GM23338 (cell line): ENCODE measurements around the gene MC2R. TPM values are rescaled to one million over a fixed set of nuclear protein-coding genes. Genes with fewer than 3 reads are reported as not detected.

Experiments used
- ATAC-seq: fragments of 200-7000 bp; cut with Tn5 transposase; 3 replicates; pipeline ENCODE4 v1.9.1; 2020
- DNase-seq: peaks from one replicate; pipeline ENCODE4 v3.0.0-alpha.2; 2015; ENCODE audit warnings: low spot score
- H2AFZ ChIP-seq: fragments of 200-600 bp; sonication (generic); 2 replicates; pipeline ENCODE4 v1.8.0; 2016; ENCODE audit warnings: antibody characterized with exemption, mild to moderate bottlenecking, moderate library complexity
- H3F3A ChIP-seq: fragments of 200-600 bp; sonication (generic); replicated peaks from 2 replicates; pipeline ENCODE4 v1.8.0; 2017; ENCODE audit warnings: antibody characterized with exemption, mixed run types, low read depth
- H3K27ac ChIP-seq: fragments of 200-600 bp; sonication (generic); 2 replicates; pipeline ENCODE4 v1.6.1; 2016; ENCODE audit warnings: low read depth
- H3K27me3 ChIP-seq: fragments of 200-600 bp; sonication (generic); 2 replicates; pipeline ENCODE4 v1.8.0; 2016; ENCODE audit warnings: mild to moderate bottlenecking, mixed run types, moderate library complexity; ENCODE audit not compliant: insufficient read depth
- H3K36me3 ChIP-seq: fragments of 200-600 bp; sonication (generic); 2 replicates; pipeline ENCODE4 v1.8.0; 2016; ENCODE audit warnings: mild to moderate bottlenecking; ENCODE audit not compliant: insufficient read depth
- H3K4me1 ChIP-seq: fragments of 200-600 bp; sonication (generic); 2 replicates; pipeline ENCODE4 v1.8.0; 2016; ENCODE audit warnings: mild to moderate bottlenecking, moderate library complexity; ENCODE audit not compliant: insufficient read depth
- H3K4me2 ChIP-seq: fragments of 200-600 bp; sonication (generic); 2 replicates; pipeline ENCODE4 v1.7.1; 2017; ENCODE audit warnings: mixed run types
- H3K4me3 ChIP-seq: fragments of 200-600 bp; sonication (generic); 2 replicates; pipeline ENCODE4 v1.6.1; 2016; ENCODE audit warnings: mixed run types
- H3K79me2 ChIP-seq: fragments of 200-600 bp; sonication (generic); replicated peaks from 2 replicates; pipeline ENCODE4 v1.8.0; 2017; ENCODE audit warnings: mild to moderate bottlenecking; ENCODE audit not compliant: insufficient read depth
- H3K9me2 ChIP-seq: fragments of 200-600 bp; sonication (generic); 2 replicates; pipeline ENCODE4 v1.8.0; 2017; ENCODE audit not compliant: insufficient read depth
- H4K20me1 ChIP-seq: fragments of 200-600 bp; sonication (generic); replicated peaks from 2 replicates; pipeline ENCODE4 v1.8.0; 2017; ENCODE audit warnings: mild to moderate bottlenecking; ENCODE audit not compliant: insufficient read depth
- H3K27ac Mint-ChIP-seq: 2 replicates; pipeline ENCODE4 v1.8.0; 2020; ENCODE audit warnings: inconsistent platforms, mild to moderate bottlenecking, moderate library complexity, mixed read lengths
- H3K27me3 Mint-ChIP-seq: 3 replicates; pipeline ENCODE4 v1.8.0; 2022; ENCODE audit warnings: low read depth, mild to moderate bottlenecking, moderate library complexity, mixed read lengths, inconsistent platforms; ENCODE audit not compliant: insufficient read depth, poor library complexity
- H3K36me3 Mint-ChIP-seq: 3 replicates; pipeline ENCODE4 v1.8.0; 2021; ENCODE audit warnings: low read depth, mild to moderate bottlenecking, inconsistent platforms, moderate library complexity, mixed read lengths
- H3K4me1 Mint-ChIP-seq: 3 replicates; pipeline ENCODE4 v1.8.0; 2020; ENCODE audit warnings: mild to moderate bottlenecking, inconsistent platforms, mixed read lengths
- H3K4me3 Mint-ChIP-seq: 3 replicates; pipeline ENCODE4 v1.8.0; 2021; ENCODE audit warnings: moderate library complexity, mild to moderate bottlenecking, inconsistent platforms, mixed read lengths
- H3K9me3 Mint-ChIP-seq: 3 replicates; pipeline ENCODE4 v1.8.0; 2020; ENCODE audit warnings: moderate library complexity, mild to moderate bottlenecking, inconsistent platforms, mixed read lengths
- CREB1 ChIP-seq: fragments of 250-450 bp; sonication (Bioruptor Pico); IDR thresholded peaks from 2 replicates; pipeline ENCODE4 v1.5.0; 2020; ENCODE audit warnings: low read depth, mild to moderate bottlenecking, moderate library complexity
- EZH2phosphoT487 ChIP-seq: fragments of 200-600 bp; sonication (generic); IDR thresholded peaks from one replicate; pipeline ENCODE4 v1.8.1; 2018; ENCODE audit warnings: antibody characterized with exemption; ENCODE audit not compliant: unreplicated experiment
- JUNB ChIP-seq: IDR thresholded peaks from one replicate; pipeline ENCODE4 v1.6.1; 2016; ENCODE audit warnings: antibody characterized with exemption; ENCODE audit not compliant: unreplicated experiment
- NANOG ChIP-seq: IDR thresholded peaks from 2 replicates; pipeline ENCODE4 v1.6.1; 2016; ENCODE audit warnings: antibody characterized with exemption, borderline replicate concordance
- POLR2AphosphoS5 ChIP-seq: IDR thresholded peaks from 2 replicates; pipeline ENCODE4 v1.6.1; 2016; ENCODE audit warnings: antibody characterized with exemption, low read depth
- STAT1 ChIP-seq: IDR thresholded peaks from one replicate; pipeline ENCODE4 v1.6.1; 2016; ENCODE audit warnings: antibody characterized with exemption; ENCODE audit not compliant: unreplicated experiment
- ZNF331 ChIP-seq: fragments of 250-450 bp; sonication (Bioruptor Pico); IDR thresholded peaks from 2 replicates; pipeline ENCODE4 v1.5.0; 2020; ENCODE audit warnings: low read depth, mild to moderate bottlenecking, moderate library complexity
- polyA plus RNA-seq: library from polyadenylated mRNA; unstranded; fragments of >200 nt; fragmentation: Nextera tagmentation; extraction: Ambion mirVana; gene quantifications from 2 replicates; pipeline ENCODE4 v1.2.1, GENCODE V29; 2016
- total RNA-seq: library from RNA; depleted of rRNA; stranded (reverse); fragments of >200 nt; shearing (Covaris generic); gene quantifications from 2 replicates; pipeline ENCODE4 v1.2.3, GENCODE V29; 2014; rRNA removed
- TF ChIP-seq, protein P1 (sequence below): IDR thresholded peaks from one replicate; pipeline ENCODE4 v1.6.1; 2018; ENCODE audit warnings: antibody characterized with exemption; ENCODE audit not compliant: unreplicated experiment

The MC2R gene
- total and polyA plus RNA-seq, 2 experiments from 2014 or later = not detected

DNA sequence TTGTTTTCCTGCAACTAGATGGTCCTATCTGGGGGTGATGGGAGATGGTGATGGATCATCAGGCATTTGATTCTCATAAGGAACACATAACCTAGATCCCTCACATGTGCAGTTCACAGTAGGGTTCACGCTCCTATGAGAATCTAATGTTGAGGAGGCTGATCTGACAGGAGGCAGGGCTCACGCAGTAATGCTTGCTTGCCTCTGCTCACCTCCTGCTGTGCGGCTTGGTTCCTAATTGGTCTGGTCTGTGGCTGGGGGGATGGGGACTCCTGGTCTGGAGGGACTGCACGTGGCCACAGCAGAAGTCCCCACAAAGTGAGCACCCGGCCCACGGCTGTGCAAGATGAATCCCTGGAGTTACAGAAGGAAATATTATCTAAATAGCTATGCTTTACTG lies 80.1 kb downstream of the MC2R start (continued):
- TF ChIP-seq CREB1 (no peak), STAT1 (no peak), EZH2phosphoT487 (no peak), JUNB (no peak), NANOG (no peak), ZNF331 (CRISPR knock-in tag) (no peak), POLR2AphosphoS5 (no peak)

DNA sequence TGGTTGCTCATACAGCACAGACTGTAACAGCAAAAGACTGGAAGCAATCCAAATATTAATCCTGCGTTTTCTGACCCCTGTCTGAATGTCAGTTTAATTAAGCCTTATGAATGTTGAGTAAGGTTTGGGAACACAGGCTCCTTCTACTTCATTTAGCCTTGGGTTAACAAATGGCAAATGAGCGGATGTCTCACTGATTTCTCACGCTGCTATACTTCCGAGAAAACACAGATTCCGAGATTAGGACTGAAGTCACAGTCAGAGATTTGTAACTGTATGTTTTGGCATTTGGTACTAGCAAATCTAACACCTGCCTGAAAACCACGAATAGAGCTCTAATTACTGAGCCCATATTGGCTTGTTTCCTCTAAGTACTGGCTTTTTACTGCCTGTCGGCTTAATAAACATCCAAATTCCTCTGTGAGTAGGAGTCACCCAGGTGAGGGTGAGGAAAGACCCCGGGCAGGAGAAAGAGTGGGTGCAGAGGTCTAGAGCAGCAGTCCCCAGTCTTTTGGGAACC lies 80.8 kb downstream of the MC2R start:
- Histone ChIP-seq H4K20me1 (no peaks in the 10 kb centered on the region), H3K36me3 (no peaks in the 10 kb centered on the region), H3K27ac (no peak overlapping the region), H3K4me1 (no peaks in the 10 kb centered on the region; the same call in 1 of the 2 replicates), H3F3A (no peaks in the 10 kb centered on the region), H3K4me3 (no peak overlapping the region), H3K9me2 (no peaks in the 10 kb centered on the region), H3K79me2 (no peaks in the 10 kb centered on the region), H2AFZ (peak overlapping the region; percentile 78), H3K4me2 (no peak overlapping the region), H3K27me3 (no peaks in the 10 kb centered on the region)
- H3K4me3 Mint-ChIP-seq = no peak overlapping the region
- no peak for TF ChIP-seq EZH2phosphoT487
- TF ChIP-seq, protein P1, sequence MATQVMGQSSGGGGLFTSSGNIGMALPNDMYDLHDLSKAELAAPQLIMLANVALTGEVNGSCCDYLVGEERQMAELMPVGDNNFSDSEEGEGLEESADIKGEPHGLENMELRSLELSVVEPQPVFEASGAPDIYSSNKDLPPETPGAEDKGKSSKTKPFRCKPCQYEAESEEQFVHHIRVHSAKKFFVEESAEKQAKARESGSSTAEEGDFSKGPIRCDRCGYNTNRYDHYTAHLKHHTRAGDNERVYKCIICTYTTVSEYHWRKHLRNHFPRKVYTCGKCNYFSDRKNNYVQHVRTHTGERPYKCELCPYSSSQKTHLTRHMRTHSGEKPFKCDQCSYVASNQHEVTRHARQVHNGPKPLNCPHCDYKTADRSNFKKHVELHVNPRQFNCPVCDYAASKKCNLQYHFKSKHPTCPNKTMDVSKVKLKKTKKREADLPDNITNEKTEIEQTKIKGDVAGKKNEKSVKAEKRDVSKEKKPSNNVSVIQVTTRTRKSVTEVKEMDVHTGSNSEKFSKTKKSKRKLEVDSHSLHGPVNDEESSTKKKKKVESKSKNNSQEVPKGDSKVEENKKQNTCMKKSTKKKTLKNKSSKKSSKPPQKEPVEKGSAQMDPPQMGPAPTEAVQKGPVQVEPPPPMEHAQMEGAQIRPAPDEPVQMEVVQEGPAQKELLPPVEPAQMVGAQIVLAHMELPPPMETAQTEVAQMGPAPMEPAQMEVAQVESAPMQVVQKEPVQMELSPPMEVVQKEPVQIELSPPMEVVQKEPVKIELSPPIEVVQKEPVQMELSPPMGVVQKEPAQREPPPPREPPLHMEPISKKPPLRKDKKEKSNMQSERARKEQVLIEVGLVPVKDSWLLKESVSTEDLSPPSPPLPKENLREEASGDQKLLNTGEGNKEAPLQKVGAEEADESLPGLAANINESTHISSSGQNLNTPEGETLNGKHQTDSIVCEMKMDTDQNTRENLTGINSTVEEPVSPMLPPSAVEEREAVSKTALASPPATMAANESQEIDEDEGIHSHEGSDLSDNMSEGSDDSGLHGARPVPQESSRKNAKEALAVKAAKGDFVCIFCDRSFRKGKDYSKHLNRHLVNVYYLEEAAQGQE = no peak
- TF ChIP-seq ZNF331 (CRISPR knock-in tag) = no peak
- TF ChIP-seq POLR2AphosphoS5 = no peak
- DNase-seq (no peak), ATAC-seq (no peak)
- peaks cover 4% of the 10 kb centered on the region; the same call in 1 of the 3 replicates for H3K36me3 Mint-ChIP-seq
- H3K27me3 Mint-ChIP-seq = no peaks in the 10 kb centered on the region
- H3K4me1 Mint-ChIP-seq = peaks cover 15% of the 10 kb centered on the region; the same call in 2 of the 3 replicates
- H3K27ac Mint-ChIP-seq = no peak overlapping the region
- H3K9me3 Mint-ChIP-seq = 0 out of 3 replicates have a peak, but pooled peaks cover 7% of the 10 kb centered on the region

Other genes starting within 250 kb of the MC2R start
- 17.3 and 17.9 TPM in 2 replicates for gene FAM210A, start 189.0 kb downstream of the MC2R start, total RNA-seq
- 13.1 and 17.2 TPM in 2 replicates for gene FAM210A, start 189.0 kb downstream of the MC2R start, polyA plus RNA-seq
- gene RNMT, start 188.9 kb downstream of the MC2R start, total RNA-seq = 40.7 and 42.7 TPM in 2 replicates
- 181 and 188 TPM in 2 replicates for gene RNMT, start 188.9 kb downstream of the MC2R start, polyA plus RNA-seq
- gene MC5R, start 91.4 kb downstream of the MC2R start, total RNA-seq = 0.54 TPM in 1 of 2 replicates, not detected in the other
- gene MC5R, start 91.4 kb downstream of the MC2R start, polyA plus RNA-seq = 0.11 and 0.21 TPM in 2 replicates
- 54.6 and 59.6 TPM in 2 replicates for gene ZNF519, start 216.9 kb upstream of the MC2R start, total RNA-seq
- gene ZNF519, start 216.9 kb upstream of the MC2R start, polyA plus RNA-seq = 22.8 and 29.4 TPM in 2 replicates